ENCODE data around the gene ATP5ME.

The ATP5ME gene

GRCh38 chr4:632196-632790, 41.8 kb downstream of the ATP5ME start:
- DNase-seq = no peak

GRCh38 chr4:630656-631055, 43.4 kb downstream of the ATP5ME start:
- DNase-seq = no peak

GRCh38 chr4:629915-630641, 44.0 kb downstream of the ATP5ME start:
- DNase-seq = no peak

- no peak for DNase-seq
These were observed 44.5 kb downstream of the ATP5ME start for GRCh38 chr4:629636-629914.

- no peak for DNase-seq
These were observed 45.0 kb downstream of the ATP5ME start for GRCh38 chr4:628821-629635.

GRCh38 chr4:628311-628741, 45.8 kb downstream of the ATP5ME start:
- DNase-seq = no peak

- DNase-seq = no peak
These were observed 46.5 kb downstream of the ATP5ME start for GRCh38 chr4:627347-628125.

- no peak for DNase-seq
These were observed 47.6 kb downstream of the ATP5ME start for GRCh38 chr4:626201-627091.

GRCh38 chr4:625631-626161, 48.4 kb downstream of the ATP5ME start:
- DNase-seq = no peak

- no peak for DNase-seq
These were observed 49.1 kb downstream of the ATP5ME start, which contains the start of gene PDE6B for GRCh38 chr4:624705-625590. Gene PDE6B (plus strand): TSS chr4:625573. CDS start chr4:625627, 54 bp downstream.

- no peak for DNase-seq
These were observed 50.0 kb downstream of the ATP5ME start for GRCh38 chr4:623914-624566.

GRCh38 chr4:622996-623913, 50.8 kb downstream of the ATP5ME start:
- no peak for DNase-seq
